AG20443 (cell line): ENCODE measurements around the gene DYNLT4.

ENCODE experiments used
- DNase-seq: peaks from one replicate; pipeline ENCODE4 v3.0.0; 2012; ENCODE audit warnings: low spot score, mixed read lengths

The DYNLT4 gene

DNA sequence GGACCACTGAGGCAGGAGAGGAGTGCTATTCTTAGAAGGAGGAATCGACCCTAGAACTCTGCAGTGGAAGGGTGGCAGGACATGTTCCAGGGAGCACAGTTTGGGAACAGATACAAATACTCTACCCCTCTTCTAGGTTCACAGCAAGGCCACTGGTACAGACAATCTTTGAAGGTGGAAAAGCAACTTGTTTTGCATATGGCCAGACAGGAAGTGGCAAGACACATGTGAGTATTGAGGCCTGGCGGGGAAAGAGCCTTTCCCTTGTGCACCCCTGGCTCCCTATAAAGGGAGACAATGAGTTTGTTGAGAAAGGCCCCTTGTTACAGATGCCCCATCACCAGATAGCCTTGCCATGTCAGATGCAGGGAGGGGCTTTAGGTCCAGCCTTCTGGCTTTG lies 49.7 kb downstream of the DYNLT4 start:
- DNase-seq = no peak
